Measurements from ENCODE around the gene TANC1.

The TANC1 gene

GRCh38 chr2:158968396-158969161 lies at the start of gene TANC1:
TANC1 (plus strand) TSS chr2:158968640; CDS start chr2:159065911, 97,271 bp downstream.
- DNase-seq, result peak; percentile 83

GRCh38 chr2:158921599-158922408 lies 46.6 kb upstream of the TANC1 start:
- DNase-seq, result no peak

GRCh38 chr2:158922601-158923000 lies 45.8 kb upstream of the TANC1 start:
- no peak for DNase-seq

- no peak for DNase-seq
Observed at GRCh38 chr2:158923180-158923594, 45.3 kb upstream of the TANC1 start.

GRCh38 chr2:158923641-158924040 lies 44.8 kb upstream of the TANC1 start:
- DNase-seq, result no peak

- DNase-seq, result no peak
Observed at GRCh38 chr2:158926478-158926948, 41.9 kb upstream of the TANC1 start.

GRCh38 chr2:158928515-158928914 lies 39.9 kb upstream of the TANC1 start:
- DNase-seq, result no peak

- no peak for DNase-seq
Observed at GRCh38 chr2:158928965-158929364, 39.5 kb upstream of the TANC1 start.

GRCh38 chr2:158931572-158931971 lies 36.9 kb upstream of the TANC1 start:
- DNase-seq, result no peak

- no peak for DNase-seq
Observed at GRCh38 chr2:158932131-158932645, 36.3 kb upstream of the TANC1 start.

GRCh38 chr2:158934170-158934569 lies 34.3 kb upstream of the TANC1 start:
- no peak for DNase-seq

- DNase-seq, result no peak
Observed at GRCh38 chr2:158935617-158936016, 32.8 kb upstream of the TANC1 start.

GRCh38 chr2:158936978-158937377 lies 31.5 kb upstream of the TANC1 start:
- DNase-seq, result no peak

GRCh38 chr2:158940356-158940755 lies 28.1 kb upstream of the TANC1 start:
- no peak for DNase-seq

GRCh38 chr2:158943973-158944372 lies 24.5 kb upstream of the TANC1 start:
- no peak for DNase-seq

GRCh38 chr2:158948964-158949699 lies 19.3 kb upstream of the TANC1 start:
- no peak for DNase-seq

- no peak for DNase-seq
Observed at GRCh38 chr2:158953454-158953853, 15.0 kb upstream of the TANC1 start.

GRCh38 chr2:158953926-158954763 lies 14.3 kb upstream of the TANC1 start:
- peak; percentile 38 for DNase-seq

- DNase-seq, result no peak
Observed at GRCh38 chr2:158955842-158956365, 12.5 kb upstream of the TANC1 start.

GRCh38 chr2:158958365-158958764 lies 10.1 kb upstream of the TANC1 start:
- DNase-seq, result no peak

- no peak for DNase-seq
Observed at GRCh38 chr2:158960193-158960592, 8.2 kb upstream of the TANC1 start.

GRCh38 chr2:158962074-158962473 lies 6.4 kb upstream of the TANC1 start:
- no peak for DNase-seq
